Kidney epithelial cell (primary cell): Measurements from ENCODE around the gene LANCL3. TPM values are rescaled to one million over a fixed set of nuclear protein-coding genes. Genes with fewer than 3 reads are reported as not detected.
"Not testable (repeated sequence)": the region's sequence is repeated elsewhere in the genome, so short reads cannot be mapped to it uniquely, and the experiment has no call there.

Source experiments
- DNase-seq: peaks from one replicate; pipeline ENCODE4 v3.0.0-alpha.2; 2010; ENCODE audit warnings: low read depth
- H3K27me3 ChIP-seq: 2 replicates; pipeline ENCODE4 v1.6.0; 2011; ENCODE audit warnings: low read length; ENCODE audit not compliant: control insufficient read depth, insufficient read depth
- H3K36me3 ChIP-seq: 2 replicates; pipeline ENCODE4 v1.5.1; 2011; ENCODE audit warnings: low read length; ENCODE audit not compliant: control insufficient read depth, insufficient read depth
- H3K4me3 ChIP-seq: 2 replicates; pipeline ENCODE4 v1.5.1; 2011; ENCODE audit warnings: low read depth, mild to moderate bottlenecking, control low read depth, low read length
- CTCF ChIP-seq: IDR thresholded peaks from 2 replicates; pipeline ENCODE4 v1.5.1; 2011; ENCODE audit warnings: mild to moderate bottlenecking, moderate library complexity, low read length, control low read depth, inconsistent platforms; ENCODE audit not compliant: insufficient read depth, poor library complexity, severe bottlenecking
- total RNA-seq: library from RNA; depleted of rRNA; stranded (reverse); fragments of >200 nt; gene quantifications from 2 replicates; pipeline ENCODE4 v1.2.3, GENCODE V29; 2015

The LANCL3 gene
- total RNA-seq, 1 donor from 2014 or later = 0.13 TPM

DNA sequence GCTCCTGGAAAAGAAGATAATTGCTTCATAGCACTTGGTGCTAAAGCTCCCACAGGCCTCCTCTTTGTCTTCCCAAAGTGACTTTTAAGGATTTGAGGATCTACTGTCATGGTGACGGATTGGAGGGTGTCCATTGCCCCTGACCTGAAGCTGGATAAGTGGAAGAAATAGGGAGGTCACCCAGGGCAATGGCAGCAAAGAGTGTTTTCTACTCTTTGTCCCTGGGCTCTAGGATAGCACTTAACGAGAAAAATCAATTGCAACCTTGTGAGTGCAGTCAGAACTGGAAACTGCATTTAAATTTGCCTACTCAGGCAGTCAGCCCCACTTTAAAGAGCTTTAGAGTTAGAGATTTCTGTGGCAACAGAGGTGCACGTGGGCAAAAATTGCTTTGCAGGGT lies 70.4 kb downstream of the LANCL3 start:
- TF ChIP-seq CTCF = no peak
- H3K27me3 ChIP-seq = no peaks in the 10 kb centered on the region
- DNase-seq = no peak
- no peak overlapping the region for H3K4me3 ChIP-seq
- no peaks in the 10 kb centered on the region for H3K36me3 ChIP-seq

DNA sequence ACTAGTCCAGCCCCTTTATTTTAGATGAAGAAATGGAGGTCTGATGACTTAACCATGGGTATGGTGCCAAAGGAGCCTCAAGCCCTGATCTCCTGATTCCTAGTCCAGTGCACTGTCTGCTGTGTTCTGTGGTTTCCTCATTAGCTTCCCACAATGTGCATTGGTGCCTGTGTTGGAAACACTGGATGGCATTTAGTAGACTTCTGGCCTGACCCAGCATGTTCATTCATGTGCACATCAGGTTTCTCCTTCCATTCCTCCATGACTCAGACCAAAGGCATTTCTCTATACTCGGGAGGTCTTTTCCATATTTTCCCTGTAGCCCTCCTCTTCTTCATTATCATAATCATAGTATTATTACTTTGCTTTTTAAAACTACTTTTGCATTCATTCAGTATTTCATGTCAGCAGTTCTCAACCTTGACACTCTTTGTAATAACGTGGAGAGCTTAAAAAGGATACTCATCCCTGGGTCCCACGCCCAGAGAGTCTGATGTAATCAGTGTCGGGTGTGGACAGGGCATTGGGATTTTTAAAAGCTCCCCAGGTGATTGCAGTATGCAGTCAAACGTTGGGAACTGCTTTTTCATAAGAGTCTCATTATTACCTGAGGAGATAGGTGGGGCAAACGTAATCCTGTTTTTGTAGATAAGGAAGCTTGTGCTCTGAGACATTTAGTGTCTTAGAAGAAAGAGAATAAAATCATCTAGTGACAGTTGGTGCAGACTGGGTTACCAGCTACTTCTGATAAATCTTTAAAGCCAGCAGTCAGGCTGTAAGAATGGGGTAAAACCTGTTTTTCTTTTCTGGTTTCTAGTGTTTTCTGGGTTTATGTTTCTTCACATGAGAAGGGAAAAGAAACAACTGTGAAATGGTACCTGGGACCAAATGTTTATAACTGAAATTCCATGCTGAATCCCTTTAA lies 73.2 kb downstream of the LANCL3 start:
- Histone ChIP-seq H3K27me3 (no peaks in the 10 kb centered on the region), H3K36me3 (no peaks in the 10 kb centered on the region), H3K4me3 (no peak overlapping the region)
- TF ChIP-seq CTCF = no peak
- no peak for DNase-seq

DNA sequence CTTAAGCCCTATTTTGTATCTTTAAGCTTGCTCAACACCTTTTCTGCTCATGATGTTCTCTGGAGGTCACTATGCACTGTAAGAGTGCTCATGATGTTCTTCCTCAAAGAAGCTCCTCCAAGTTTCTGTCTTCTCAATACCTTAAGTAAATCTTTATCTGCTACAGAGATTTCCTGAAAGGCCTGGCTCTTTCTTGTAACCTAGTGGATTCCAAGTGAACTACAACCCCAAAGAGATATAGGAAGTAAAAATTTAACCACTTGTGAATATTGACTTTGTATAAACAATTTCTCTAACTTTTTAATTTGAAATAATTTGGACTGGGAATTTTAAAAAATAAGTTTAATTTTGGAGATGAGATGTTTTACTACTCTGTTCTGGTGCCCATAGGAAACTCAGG lies 74.8 kb downstream of the LANCL3 start:
- DNase-seq = no peak
- no peak overlapping the region for H3K4me3 ChIP-seq
- no peaks in the 10 kb centered on the region for H3K36me3 ChIP-seq
- no peaks in the 10 kb centered on the region for H3K27me3 ChIP-seq
- TF ChIP-seq CTCF = no peak

GRCh38 chrX:37650879-37651278 lies 79.4 kb downstream of the LANCL3 start:
- H3K27me3 ChIP-seq, H3K4me3 ChIP-seq, H3K36me3 ChIP-seq, DNase-seq: not testable (repeated sequence)

DNA sequence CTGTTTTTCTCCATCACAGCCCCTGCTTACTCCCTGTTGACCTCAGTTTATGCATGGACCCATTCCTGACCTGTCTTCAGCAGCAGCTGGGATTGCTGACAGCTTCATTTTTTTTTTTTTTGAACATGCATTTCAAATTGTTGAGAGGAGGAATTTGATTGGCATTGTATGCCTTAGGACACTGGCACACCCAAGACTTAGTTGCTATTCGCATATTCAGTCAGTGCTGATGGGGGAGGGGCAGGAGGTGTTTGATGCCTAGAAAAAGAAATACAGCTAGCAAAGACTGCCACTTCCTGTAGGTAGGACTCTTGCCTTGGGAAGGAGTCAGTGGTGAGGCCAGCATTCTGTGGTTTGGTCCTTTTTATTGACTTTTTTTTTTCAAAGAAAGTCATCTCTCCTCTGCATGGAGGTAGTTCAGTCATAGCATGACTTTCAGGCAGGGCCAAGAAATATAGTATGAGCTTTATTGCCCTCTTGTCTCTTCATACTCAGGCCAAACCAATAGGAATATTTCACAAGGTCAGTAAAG lies 80.5 kb downstream of the LANCL3 start:
- H3K4me3 ChIP-seq = no peak overlapping the region
- no peaks in the 10 kb centered on the region for H3K36me3 ChIP-seq
- no peak for TF ChIP-seq CTCF
- no peak for DNase-seq
- no peaks in the 10 kb centered on the region for H3K27me3 ChIP-seq

DNA sequence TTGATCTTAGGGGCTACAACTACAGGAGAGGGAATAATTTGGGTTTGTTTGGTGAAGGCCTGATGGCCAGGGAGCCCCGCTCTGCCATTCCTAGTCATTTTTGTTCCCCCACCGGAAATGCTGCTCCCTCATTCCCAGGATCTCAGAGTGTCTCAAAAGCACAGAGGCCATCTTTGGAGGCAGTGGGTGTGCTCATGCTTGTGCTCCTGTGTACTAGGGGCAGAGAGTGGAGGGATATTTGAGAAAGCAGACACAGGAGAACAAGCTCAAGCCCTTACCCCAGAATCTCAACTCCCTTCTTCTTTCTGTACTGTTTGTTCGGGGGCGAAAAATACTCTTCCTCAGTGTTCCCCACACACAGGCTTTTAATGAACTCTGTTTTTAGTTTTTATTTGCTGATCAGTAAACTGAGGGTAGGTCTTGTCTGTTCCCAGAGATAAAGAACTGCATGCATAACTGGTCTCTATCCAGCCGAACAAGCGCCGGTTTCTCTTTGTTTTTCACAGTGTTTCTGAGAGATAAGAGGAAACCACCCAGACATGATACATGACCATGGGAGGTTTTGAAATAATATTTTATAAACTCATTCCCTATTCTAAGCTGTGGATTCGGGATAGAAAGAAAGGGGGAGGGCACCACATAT lies 81.2 kb downstream of the LANCL3 start:
- H3K4me3 ChIP-seq = no peak overlapping the region
- DNase-seq = no peak
- H3K36me3 ChIP-seq = no peaks in the 10 kb centered on the region
- no peak for TF ChIP-seq CTCF
- H3K27me3 ChIP-seq = no peaks in the 10 kb centered on the region
